GM21515 (cell line): ENCODE measurements around the gene LMLN.
"Not testable (repeated sequence)": the region's sequence is repeated elsewhere in the genome, so short reads cannot be mapped to it uniquely, and the experiment has no call there.

Source experiments
- ATAC-seq: cut with Tn5 transposase; IDR thresholded peaks from one replicate; pipeline ENCODE4 v1.9.1; 2021; ENCODE audit not compliant: unreplicated experiment

Gene LMLN, protein sequence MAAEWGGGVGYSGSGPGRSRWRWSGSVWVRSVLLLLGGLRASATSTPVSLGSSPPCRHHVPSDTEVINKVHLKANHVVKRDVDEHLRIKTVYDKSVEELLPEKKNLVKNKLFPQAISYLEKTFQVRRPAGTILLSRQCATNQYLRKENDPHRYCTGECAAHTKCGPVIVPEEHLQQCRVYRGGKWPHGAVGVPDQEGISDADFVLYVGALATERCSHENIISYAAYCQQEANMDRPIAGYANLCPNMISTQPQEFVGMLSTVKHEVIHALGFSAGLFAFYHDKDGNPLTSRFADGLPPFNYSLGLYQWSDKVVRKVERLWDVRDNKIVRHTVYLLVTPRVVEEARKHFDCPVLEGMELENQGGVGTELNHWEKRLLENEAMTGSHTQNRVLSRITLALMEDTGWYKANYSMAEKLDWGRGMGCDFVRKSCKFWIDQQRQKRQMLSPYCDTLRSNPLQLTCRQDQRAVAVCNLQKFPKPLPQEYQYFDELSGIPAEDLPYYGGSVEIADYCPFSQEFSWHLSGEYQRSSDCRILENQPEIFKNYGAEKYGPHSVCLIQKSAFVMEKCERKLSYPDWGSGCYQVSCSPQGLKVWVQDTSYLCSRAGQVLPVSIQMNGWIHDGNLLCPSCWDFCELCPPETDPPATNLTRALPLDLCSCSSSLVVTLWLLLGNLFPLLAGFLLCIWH

DNA sequence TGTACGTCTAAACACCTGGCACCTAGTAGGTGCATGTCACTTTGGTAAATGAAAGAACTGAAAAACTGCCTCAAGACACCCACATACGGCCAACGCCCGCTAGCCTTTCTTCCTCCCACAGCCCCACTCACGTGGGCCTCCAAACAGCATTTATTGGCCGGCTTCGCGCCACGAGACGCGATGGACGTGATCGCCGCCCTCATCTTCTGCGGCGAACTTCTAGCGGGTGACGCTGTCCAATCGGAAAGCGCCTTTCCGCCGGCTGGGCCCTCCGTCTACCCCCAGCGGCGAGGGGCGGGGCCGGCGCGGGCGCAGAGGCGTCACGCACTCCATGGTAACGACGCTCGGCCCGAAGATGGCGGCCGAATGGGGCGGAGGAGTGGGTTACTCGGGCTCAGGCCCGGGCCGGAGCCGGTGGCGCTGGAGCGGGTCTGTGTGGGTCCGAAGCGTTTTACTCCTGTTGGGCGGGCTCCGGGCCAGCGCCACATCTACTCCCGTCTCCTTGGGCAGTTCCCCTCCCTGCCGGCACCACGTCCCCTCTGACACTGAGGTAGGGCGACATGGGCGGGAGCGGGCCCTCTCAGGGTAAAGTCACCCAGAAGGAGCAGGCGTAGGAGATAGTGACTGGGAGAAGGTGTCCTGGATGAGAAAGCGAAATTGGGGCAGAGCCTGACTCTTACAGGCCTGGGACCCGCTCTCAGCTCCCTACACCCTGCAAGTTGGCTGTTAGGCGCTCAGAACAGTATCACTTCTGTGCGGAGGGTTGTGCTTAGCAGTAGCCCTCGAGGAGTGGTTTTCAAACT lies at the start of gene LMLN:
Gene LMLN, plus strand, starts transcription at position 327 of the 803 bp plus-strand sequence. Its CDS starts 29 bp downstream, at position 356.
- ATAC-seq, result peak; percentile 98

DNA sequence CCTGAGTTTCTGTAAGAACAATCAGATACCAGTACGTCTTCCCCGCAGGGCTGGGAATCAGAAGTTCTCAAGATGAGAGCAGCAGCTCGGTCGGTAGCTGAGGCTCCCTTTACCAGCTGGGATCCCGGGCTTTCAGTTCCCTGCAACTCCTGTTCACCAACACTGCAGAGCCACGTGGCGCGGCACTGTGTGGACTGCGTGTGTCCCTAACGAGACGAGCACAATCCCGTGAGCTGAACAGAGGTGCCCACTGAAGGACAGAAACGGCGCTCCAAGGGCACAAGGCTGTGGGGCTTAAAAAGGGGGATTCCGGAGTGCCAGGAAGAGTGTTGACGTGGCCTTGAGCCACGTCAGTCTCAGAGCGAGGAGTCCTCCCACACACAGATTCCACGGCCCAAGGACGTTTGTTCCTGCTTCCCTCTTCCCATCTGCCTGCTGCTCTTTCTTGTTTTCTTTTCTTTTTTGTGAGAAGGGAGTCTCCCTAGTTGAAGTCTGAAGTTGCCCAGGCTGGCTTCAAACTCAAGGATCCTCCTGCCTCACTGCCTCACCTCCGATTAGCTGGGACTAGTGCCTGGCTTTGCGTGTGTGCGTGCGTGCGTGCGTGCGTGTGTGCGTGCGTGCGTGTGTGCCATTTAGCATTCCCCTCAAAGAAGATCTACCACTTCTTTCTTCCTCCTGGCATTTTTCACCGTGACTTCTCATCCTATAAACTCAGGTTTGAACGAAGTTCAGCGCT lies 47.1 kb upstream of the LMLN start:
- no peak for ATAC-seq

DNA sequence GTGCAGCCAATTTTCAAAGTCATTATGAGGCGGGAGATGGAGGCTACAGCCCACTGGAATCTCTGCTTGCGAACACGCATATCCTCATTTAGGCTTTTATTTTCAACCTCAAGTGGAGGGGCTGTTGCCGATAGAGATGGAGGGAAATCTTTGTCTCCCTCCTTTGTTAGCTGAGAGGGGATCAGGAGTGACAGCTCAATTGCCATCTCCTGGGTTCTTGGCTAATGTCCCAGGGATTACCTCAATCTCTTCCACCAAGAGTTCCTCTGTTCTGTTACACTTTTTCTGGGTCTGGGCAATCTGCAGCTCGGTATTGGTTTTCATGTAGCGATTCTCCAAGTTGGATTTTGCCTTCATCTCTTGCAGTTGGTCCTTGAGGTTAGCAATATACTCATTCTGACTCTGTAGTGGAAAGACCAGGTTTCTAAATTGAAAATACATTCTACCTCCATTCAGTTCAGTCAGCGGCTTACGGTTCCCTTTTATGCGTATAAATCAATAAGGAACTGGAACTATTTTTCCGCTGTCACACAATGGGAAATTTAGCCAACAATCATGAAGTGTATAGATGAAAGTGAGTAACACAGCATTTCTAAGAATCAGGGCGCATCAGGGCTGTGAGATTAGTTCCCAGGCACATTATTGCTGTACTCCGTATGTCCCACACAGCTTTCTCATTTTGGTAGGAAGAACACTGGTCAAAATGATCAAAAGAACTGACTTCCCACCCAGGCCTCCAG lies 46.2 kb upstream of the LMLN start:
- no peak for ATAC-seq

DNA sequence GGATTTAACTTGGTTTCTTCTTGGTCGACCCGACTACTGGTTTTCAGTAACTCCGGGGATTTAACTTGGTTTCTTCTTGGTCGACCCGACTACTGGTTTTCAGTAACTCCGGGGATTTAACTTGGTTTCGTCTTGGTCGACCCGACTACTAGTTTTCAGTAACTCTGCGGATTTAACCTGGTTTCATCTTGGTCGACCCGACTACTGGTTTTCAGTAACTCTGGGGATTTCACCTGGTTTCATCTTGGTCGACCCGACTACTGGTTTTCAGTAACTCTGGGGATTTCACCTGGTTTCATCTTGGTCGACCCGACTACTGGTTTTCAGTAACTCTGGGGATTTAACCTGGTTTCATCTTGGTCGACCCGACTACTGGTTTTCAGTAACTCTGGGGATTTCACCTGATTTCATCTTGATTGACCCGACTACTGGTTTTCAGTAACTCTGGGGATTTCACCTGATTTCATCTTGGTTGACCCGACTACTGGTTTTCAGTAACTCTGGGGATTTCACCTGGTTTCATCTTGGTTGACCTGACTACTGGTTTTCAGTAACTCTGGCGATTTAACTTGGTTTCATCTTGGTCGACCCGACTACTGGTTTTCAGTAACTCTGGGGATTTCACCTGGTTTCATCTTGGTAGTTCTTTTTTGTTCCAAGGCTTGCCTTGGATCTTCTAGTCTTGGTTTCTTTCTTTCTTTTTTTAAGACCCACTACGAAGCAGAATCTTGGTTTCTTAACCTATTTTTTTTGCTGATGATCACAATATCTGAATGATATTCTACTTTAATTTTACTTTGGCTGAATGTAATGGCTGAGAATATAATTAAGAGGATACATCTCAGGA lies 38.4 kb upstream of the LMLN start:
- not testable (repeated sequence) for ATAC-seq

DNA sequence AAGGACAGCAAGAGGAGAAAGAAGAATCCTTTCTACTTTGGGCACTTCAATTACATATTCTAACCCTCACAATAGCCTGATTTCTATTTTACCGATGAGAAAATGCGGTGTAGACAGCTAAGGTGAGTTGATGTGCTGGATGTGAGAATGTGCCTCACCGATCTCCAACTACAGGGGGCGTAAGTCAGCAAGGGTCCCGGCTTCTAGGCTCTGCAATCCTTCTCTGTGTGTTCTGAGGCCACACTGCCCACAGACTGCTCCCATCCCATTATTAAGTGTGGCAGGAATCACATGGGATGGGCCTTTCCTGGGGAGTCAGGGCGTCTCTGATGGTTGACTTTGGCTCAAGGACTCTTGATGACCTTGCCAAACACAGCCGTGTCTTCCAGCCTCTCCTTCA lies 33.6 kb upstream of the LMLN start:
- ATAC-seq, result no peak

DNA sequence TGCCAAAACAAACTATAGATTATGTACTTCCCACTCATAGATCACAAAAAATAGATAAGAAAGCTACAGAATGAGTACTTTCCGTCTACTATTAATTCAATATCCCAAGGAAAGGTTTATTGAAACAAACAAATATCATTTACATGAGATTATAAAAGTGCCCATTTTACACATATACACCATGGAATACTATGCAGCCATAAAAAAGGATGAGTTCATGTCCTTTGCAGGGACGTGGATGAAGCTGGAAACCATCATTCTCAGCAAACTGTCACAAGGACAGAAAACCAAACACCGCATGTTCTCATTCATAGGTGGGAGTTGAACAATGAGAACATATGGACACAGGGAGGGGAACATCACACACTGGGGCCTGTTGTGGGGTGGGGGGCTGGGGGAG lies 32.4 kb upstream of the LMLN start:
- ATAC-seq, result not testable (repeated sequence)

DNA sequence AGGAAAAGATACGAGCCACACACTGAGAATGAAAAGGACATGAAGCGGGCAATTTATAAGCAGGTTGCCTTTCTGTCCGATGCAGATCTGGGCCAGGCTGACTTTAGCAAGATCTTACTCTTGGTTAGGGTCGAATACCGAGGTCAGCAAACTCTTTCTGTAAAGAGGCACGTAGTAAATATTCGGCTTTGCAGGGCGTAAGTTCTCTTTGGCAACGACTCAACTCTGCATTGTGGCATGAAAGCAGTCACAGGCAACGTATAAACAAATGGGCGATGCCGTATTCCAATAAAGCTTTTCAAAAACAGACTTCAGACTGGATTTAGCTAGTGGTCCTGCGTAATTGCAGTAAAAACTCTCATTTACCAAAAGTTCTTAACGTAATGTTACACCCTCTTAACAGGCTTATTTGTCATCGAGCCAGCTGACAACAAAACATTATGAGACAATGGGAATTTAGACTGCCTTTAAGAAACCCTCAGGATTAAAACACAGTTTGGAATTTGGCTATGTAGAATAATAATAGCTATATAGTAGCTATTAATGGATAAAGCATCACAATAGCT lies 23.1 kb upstream of the LMLN start:
- no peak for ATAC-seq

DNA sequence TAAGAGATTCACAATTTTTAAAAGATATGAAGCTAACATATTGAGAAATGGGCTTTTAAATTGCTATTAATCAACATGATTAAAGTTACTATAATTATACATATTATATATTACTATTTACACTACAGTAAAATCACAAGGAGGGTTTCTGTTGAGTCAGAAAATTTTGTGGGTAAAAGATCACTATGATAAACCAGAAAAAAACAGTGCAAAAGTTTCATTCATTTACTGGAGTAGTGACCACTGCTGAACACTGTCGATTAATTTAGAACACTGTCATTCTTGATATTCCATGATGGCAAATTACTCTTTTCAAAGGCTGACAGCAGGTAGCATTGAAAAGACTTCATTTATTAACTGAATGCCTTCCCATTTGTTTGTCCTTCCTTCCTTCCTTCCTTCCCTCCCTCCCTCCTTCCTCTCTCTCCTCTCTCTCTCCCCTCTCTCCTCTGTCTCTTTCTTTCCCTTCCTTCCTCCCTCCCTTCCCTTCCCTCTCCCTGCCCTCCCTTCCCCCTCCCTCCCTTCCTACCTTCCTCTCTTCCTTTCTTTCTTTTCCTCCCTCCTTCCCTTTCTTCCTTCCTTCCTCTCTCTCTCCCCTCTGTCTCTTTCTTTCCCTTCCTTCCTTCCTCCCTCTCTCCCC lies 19.2 kb upstream of the LMLN start:
- ATAC-seq, result no peak

DNA sequence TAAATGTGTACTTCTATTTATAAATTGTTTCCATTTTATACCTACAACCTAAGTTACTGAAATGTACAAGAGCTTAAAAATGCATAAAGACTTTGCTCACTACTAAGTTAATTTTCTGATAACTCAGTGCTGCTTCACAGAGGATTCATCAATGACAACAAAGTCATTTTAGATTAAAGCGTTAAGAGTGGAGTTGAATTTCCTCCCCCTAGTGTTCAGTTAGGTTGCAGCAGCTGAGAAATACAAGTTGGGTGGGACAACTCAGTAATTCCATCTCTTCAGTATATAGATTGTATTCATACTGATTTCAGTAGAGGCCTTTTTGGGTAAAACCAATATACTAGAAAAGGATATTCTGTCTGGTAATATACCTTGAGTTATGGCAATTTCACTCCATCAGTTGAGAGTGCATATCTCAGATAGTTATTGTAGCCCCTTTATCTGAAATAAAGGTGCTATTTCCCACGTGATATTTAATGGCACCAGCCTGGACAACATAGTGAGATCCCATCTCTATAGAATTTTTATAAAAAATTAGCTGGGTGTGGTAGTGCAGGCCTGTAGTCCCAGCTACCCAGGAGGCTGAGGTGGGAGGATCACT lies 17.0 kb upstream of the LMLN start:
- ATAC-seq, result no peak

DNA sequence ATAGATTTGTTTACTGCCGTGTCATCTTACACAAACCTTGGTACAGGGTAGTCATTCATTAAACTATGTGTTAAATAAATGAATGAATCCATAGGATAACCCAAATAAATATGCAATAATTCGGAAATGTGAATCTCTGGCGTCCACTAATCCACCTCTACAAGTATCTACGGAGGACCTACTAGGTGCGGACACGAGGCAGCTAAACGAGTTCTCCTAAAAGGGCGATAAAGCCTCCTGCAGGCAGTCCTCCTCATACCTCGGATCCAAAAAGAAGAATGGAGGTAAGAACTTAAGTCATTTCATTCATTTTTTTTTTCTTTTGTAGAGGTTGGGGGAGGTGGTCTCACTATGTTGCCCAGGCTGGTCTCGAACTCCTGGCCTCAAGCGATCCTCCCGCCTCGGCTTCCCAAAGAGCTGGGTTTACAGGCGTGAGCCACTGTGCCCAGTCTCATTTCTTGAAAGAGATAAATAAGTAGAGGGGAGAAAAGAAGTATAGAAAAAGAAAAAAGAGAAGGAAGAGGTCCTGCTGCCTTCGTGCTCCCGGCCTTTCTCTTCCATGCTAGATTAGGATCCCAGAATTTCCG lies 10.7 kb upstream of the LMLN start:
- no peak for ATAC-seq

DNA sequence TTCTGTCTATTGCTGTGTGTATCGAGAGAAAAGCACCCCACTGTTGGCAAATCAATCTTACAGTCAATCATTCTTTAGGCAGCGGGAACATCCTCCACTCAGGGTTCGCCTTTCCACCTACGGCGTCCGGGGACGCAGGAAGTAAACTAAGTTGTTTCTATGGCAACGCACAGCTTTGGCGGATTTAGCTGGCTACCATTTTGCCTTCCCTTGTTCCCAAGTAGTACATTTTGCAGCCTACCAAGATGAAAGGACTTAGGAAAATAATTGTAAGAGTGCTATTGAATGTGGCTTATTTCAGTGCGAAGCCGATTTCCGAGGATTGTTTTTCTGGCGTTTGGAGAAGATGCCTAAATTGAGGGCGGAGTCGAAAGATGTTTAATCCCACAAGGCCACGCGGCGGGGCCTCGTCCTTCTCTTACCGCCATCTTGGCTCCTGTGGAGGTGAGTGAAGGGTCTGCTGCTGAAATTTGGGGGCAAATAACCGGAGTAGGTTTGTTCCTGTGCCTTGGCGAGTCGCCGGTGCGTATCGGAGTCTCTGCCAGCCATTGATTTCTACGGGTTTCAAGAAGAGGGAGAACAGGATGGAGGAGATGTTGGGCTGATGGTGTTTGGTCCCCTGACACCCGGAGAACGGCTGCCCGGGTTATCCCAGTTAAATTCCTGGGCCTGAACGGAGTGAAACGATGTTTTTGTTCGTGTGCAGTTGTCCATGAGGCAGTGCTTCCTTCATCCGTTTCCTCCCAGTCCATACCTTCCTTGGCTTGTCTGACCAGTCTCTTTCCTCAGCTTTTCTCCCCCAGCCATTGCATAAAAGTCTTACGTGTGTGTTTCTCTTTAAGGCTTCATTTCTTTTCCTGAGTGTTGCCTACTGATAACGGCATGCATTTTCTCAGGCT lies 10.0 kb upstream of the LMLN start, which contains the start of gene RPL35A:
Gene RPL35A, plus strand, starts transcription at position 413 of the 899 bp plus-strand sequence. CDS start 778 bp downstream, outside the sequence.
- peak; percentile 86 for ATAC-seq

DNA sequence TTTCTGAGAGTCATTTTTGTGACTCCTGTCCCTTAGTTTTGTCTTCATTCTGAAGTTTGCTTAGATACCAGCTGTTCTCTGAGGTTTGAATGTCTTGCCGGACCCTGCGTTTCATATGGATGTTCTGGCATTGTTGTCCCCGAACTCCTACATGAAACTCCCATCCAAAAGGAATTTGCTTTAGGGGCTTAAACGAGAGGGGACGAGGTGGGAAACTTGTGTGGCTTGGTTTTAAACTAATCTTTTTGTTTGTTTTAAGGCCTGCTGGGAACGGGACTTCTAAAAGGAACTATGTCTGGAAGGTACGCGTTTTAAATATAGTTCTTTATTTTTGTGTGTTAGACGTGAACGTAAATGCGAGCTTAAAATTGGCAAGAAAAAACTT lies 9.3 kb upstream of the LMLN start:
- no peak for ATAC-seq

DNA sequence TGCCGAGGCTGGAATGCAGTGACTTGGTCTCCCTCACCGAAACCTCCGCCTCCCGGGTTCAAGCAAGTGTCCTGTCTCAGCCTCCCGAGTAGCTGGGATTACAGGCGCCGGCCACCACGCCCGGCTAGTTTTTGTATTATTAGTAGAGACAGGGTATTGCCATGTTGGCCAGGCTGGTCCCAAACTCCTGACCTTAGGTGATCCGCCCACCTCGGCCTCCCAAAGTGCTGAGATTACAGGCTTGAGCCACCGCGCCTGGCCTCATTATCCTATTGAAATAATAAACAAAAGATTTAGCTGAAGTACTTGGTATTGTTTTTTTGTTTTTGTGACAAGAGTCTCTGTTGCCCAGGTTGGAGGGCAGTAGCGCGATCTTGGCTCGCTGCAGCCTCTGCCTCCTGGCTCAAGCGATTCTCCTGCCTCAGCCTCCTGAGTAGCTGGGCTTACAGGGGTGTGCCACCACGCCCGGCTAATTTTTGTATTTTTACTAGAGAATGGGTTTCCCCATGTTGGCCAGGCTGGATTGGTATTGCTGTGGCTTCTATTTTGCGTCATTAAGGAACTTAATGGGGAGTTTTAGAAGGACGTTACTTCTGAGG lies 8.5 kb upstream of the LMLN start:
- ATAC-seq, result no peak

DNA sequence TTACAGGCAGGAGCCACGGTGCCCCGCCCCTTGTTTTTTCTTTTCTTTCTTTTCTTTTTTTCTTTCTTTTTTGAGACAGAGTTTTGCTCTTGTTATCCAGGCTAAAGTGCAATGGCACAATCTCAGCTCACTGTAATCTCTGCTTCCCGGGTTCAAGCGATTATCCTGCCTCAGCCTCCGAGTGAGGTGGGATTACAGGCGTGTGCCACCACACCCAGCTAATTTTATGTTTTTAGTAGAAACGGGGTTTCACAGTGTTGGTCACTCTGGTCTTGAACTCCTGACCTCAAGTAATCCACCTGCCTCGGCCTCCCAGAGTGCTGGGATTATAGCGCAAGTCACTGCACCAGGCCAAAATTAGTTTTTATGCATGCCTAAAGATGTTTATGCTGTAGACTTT lies 7.6 kb upstream of the LMLN start:
- no peak for ATAC-seq

DNA sequence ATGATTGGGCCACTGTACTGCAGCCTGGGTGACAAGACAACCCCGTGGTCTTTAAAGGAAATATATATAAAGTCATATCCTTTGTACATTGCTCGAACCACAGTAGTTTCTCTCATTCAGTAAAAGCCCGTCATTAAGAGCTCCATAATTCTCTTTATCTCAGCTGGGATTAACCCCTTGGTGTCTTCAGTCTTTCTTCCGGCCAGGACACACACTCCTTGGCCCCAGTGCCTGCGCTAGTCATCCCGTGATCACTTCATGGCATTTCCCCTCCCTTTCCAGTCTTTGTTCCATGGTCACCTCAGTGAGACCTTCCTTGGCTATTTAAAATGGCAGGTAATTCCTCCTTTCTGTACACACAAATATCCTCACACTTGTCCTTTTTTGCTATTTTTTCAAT lies 6.7 kb upstream of the LMLN start:
- no peak for ATAC-seq

DNA sequence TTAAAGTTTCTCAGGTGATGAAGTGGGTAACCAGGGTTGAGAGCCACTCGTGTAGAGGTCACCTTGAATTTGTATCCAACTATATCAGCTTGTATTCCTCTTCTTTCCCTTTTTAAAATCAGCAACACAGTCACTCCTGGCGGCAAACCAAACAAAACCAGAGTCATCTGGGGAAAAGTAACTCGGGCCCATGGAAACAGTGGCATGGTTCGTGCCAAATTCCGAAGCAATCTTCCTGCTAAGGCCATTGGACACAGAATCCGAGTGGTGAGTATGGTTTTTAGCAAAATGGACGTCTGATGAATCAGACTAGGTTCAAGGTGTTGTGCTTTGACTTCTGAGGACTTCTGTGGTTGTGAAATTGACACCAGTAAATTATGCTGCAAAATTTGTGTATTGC lies 6.1 kb upstream of the LMLN start:
- ATAC-seq, result no peak
